Mucosa of gallbladder (tissue), 1 donor: Measurements from ENCODE around the gene CCNG1. TPM values are rescaled to one million over a fixed set of nuclear protein-coding genes. Genes with fewer than 3 reads are reported as not detected.

Experiments
- DNase-seq: peaks from one replicate; pipeline ENCODE4 v3.0.0-alpha.2; 2020; ENCODE audit warnings: low spot score
- total RNA-seq: library from RNA; stranded (reverse); gene quantifications from one replicate; pipeline ENCODE4 v1.2.1, GENCODE V29; 2021
- donor health status: DM: no; HTN: no; CAD: no.

Gene CCNG1
- total RNA-seq, 1 donor from 2014 or later: 173 TPM

GRCh38 chr5:163489745-163490075, 52.3 kb downstream of the CCNG1 start:
- DNase-seq: no peak

Other genes starting within 250 kb of the CCNG1 start
- gene NUDCD2, start 22.5 kb downstream of the CCNG1 start, total RNA-seq: 34.5 TPM
- 1.8 TPM for gene HMMR, start 23.0 kb downstream of the CCNG1 start, total RNA-seq
- gene MAT2B, start 68.0 kb downstream of the CCNG1 start, total RNA-seq: 65.3 TPM